OCI-LY1 (cell line): ENCODE data around the gene UTP20.
A peak's percentile ranks its signal among the peaks of the same experiment; 100 is the strongest.
"Not testable (repeated sequence)": the region's sequence is repeated elsewhere in the genome, so short reads cannot be mapped to it uniquely, and the experiment has no call there.

ENCODE experiments used
- H2AFZ ChIP-seq: fragments of 200-600 bp; sonication (generic), shearing (Covaris generic); 2 replicates; pipeline ENCODE4 v1.6.0; 2014; ENCODE audit warnings: antibody characterized with exemption, mild to moderate bottlenecking, low read length
- H3F3A ChIP-seq: fragments of 200-600 bp; sonication (generic), shearing (Covaris generic); 2 replicates; pipeline ENCODE4 v1.6.0; 2014; ENCODE audit warnings: mild to moderate bottlenecking, antibody characterized with exemption, low read length, moderate library complexity; ENCODE audit not compliant: insufficient read depth
- H3K27ac ChIP-seq: fragments of 200-600 bp; sonication (generic); 2 replicates; pipeline ENCODE4 v1.5.1; 2014; ENCODE audit warnings: low read length, mixed run types, mild to moderate bottlenecking, low read depth; ENCODE audit not compliant: poor library complexity, severe bottlenecking
- H3K27me3 ChIP-seq: fragments of 200-600 bp; sonication (generic); 2 replicates; pipeline ENCODE4 v1.6.0; 2014; ENCODE audit warnings: antibody characterized with exemption, mild to moderate bottlenecking, low read length, moderate library complexity; ENCODE audit not compliant: insufficient read depth
- H3K36me3 ChIP-seq: fragments of 200-600 bp; sonication (generic); 2 replicates; pipeline ENCODE4 v1.6.1; 2014; ENCODE audit warnings: mild to moderate bottlenecking, antibody characterized with exemption, low read length, moderate library complexity, mixed read lengths; ENCODE audit not compliant: insufficient read depth
- H3K4me1 ChIP-seq: fragments of 200-600 bp; sonication (generic); 2 replicates; pipeline ENCODE4 v1.5.1; 2014; ENCODE audit warnings: mild to moderate bottlenecking, low read length, moderate library complexity; ENCODE audit not compliant: insufficient read depth, severe bottlenecking
- H3K4me2 ChIP-seq: fragments of 200-600 bp; sonication (generic), shearing (Covaris generic); 2 replicates; pipeline ENCODE4 v1.6.1; 2014; ENCODE audit warnings: low read length
- H3K4me3 ChIP-seq: fragments of 200-600 bp; sonication (generic); 2 replicates; pipeline ENCODE4 v1.5.1; 2014; ENCODE audit warnings: low read length, low read depth, mild to moderate bottlenecking, mixed read lengths; ENCODE audit not compliant: poor library complexity, severe bottlenecking
- H3K79me2 ChIP-seq: fragments of 200-600 bp; shearing (Covaris generic); 2 replicates; pipeline ENCODE4 v1.6.1; 2016; ENCODE audit warnings: mixed run types, low read length, mixed read lengths; ENCODE audit not compliant: insufficient read depth
- H3K9ac ChIP-seq: fragments of 200-600 bp; sonication (generic), shearing (Covaris generic); 2 replicates; pipeline ENCODE4 v1.6.1; 2014; ENCODE audit warnings: mild to moderate bottlenecking, low read length, mixed read lengths
- H3K9me2 ChIP-seq: fragments of 200-600 bp; sonication (generic), shearing (Covaris generic); 2 replicates; pipeline ENCODE4 v1.6.1; 2014; ENCODE audit warnings: low read depth, mild to moderate bottlenecking, low read length, mixed read lengths
- H3K9me3 ChIP-seq: fragments of 200-600 bp; shearing (Covaris generic); 2 replicates; pipeline ENCODE4 v1.6.1; 2014; ENCODE audit warnings: low read length, mixed read lengths
- H4K20me1 ChIP-seq: fragments of 200-600 bp; sonication (generic), shearing (Covaris generic); 2 replicates; pipeline ENCODE4 v1.6.0; 2016; ENCODE audit warnings: mild to moderate bottlenecking, low read length; ENCODE audit not compliant: insufficient read depth
- CTCF ChIP-seq: fragments of 200-600 bp; sonication (generic), shearing (Covaris generic); IDR thresholded peaks from 2 replicates; pipeline ENCODE4 v1.5.1; 2017; ENCODE audit warnings: mild to moderate bottlenecking, antibody characterized with exemption, low read length, moderate library complexity, mixed read lengths
- EZH2 ChIP-seq: fragments of 200-600 bp; sonication (generic), shearing (Covaris generic); IDR thresholded peaks from 2 replicates; pipeline ENCODE4 v1.8.0; 2017; ENCODE audit warnings: borderline replicate concordance, mixed run types, mild to moderate bottlenecking, antibody characterized with exemption, low read length, moderate library complexity, mixed read lengths

Gene UTP20

GRCh38 chr12:101407049-101407435 is 127.1 kb downstream of the UTP20 start:
- H3K27me3 ChIP-seq, result no peaks in the 10 kb centered on the region
- peaks cover 6% of the 10 kb centered on the region for H3K36me3 ChIP-seq
- H3F3A ChIP-seq, result no peaks in the 10 kb centered on the region
- H3K79me2 ChIP-seq, result peaks cover 19% of the 10 kb centered on the region
- H4K20me1 ChIP-seq, result no peaks in the 10 kb centered on the region
- H3K9me2 ChIP-seq, result no peaks in the 10 kb centered on the region
- H3K9ac ChIP-seq, result peak overlapping the region; percentile 88
- H3K9me3 ChIP-seq, result no peaks in the 10 kb centered on the region
- peak overlapping the region; percentile 93; the same call in 1 of the 2 replicates for H2AFZ ChIP-seq
- no peak for TF ChIP-seq CTCF
- no peak for TF ChIP-seq EZH2
- peak overlapping the region; percentile 92 for H3K4me3 ChIP-seq
- peaks cover 33% of the 10 kb centered on the region for H3K4me1 ChIP-seq
- peak overlapping the region; percentile 99 for H3K4me2 ChIP-seq
- H3K27ac ChIP-seq, result peak overlapping the region; percentile 17

GRCh38 chr12:101407436-101408345 is 127.8 kb downstream of the UTP20 start, which contains the start of gene ARL1:
ARL1 (minus strand) TSS chr12:101407772; CDS start chr12:101407645, 127 bp downstream.
- Histone ChIP-seq H3K4me2 (peak within 1 kb of the TSS; percentile 99), H3K27ac (peak within 1 kb of the TSS; percentile 17), H3K9ac (peak within 1 kb of the TSS; percentile 88), H3K4me1 (peaks cover 33% of the 10 kb centered on the region), H3K9me3 (no peaks in the 10 kb centered on the region), H2AFZ (peak within 1 kb of the TSS; percentile 93), H3K9me2 (no peaks in the 10 kb centered on the region), H3F3A (no peaks in the 10 kb centered on the region), H3K4me3 (peak within 1 kb of the TSS; percentile 92), H4K20me1 (no peaks in the 10 kb centered on the region), H3K27me3 (no peaks in the 10 kb centered on the region), H3K79me2 (peaks cover 19% of the 10 kb centered on the region), H3K36me3 (peaks cover under 1% of the 10 kb centered on the region)
- no peak for TF ChIP-seq EZH2
- no peak for TF ChIP-seq CTCF

- H3K27me3 ChIP-seq, H3F3A ChIP-seq: not testable (repeated sequence)
Observed at GRCh38 chr12:101410169-101410568, 130.3 kb downstream of the UTP20 start.

More at GRCh38 chr12:101410169-101410568, 130.3 kb downstream of the UTP20 start:
- not testable (repeated sequence) for H3K36me3 ChIP-seq, H3K9me3 ChIP-seq, H3K9me2 ChIP-seq, H3K9ac ChIP-seq, H3K27ac ChIP-seq, H3K4me2 ChIP-seq, H4K20me1 ChIP-seq, H2AFZ ChIP-seq, H3K4me3 ChIP-seq
- peaks cover 23% of the 10 kb centered on the region for H3K4me1 ChIP-seq
- H3K79me2 ChIP-seq, result peaks cover 19% of the 10 kb centered on the region
